Measurements from ENCODE around the gene COL12A1.

DNA sequence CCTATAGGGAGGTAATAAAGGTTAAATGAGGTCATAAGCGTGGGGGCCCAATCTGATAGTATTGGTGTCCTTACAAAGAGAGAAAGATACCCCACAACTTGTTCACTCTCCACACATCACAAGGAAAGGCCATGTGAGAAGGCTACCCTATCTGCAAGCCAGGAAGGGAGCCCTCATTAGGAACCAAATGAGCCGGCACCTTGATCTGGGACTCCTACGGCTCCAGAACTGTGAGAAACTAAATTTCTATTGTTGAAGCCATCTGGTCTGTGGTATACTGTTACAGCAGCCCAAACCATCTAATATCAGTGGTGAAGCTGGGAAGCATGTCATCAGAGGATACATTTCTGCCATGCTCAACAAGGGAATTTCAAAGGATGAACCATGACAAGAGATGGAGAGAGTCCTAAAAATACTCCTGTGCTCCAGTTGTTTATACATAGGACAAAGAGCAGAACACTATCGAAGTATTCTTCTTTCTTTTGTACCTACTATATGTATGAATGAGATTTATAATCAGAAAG is 27.3 kb upstream of the COL12A1 start:
- TF ChIP-seq, protein P1, sequence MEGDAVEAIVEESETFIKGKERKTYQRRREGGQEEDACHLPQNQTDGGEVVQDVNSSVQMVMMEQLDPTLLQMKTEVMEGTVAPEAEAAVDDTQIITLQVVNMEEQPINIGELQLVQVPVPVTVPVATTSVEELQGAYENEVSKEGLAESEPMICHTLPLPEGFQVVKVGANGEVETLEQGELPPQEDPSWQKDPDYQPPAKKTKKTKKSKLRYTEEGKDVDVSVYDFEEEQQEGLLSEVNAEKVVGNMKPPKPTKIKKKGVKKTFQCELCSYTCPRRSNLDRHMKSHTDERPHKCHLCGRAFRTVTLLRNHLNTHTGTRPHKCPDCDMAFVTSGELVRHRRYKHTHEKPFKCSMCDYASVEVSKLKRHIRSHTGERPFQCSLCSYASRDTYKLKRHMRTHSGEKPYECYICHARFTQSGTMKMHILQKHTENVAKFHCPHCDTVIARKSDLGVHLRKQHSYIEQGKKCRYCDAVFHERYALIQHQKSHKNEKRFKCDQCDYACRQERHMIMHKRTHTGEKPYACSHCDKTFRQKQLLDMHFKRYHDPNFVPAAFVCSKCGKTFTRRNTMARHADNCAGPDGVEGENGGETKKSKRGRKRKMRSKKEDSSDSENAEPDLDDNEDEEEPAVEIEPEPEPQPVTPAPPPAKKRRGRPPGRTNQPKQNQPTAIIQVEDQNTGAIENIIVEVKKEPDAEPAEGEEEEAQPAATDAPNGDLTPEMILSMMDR (IDR thresholded peaks at IDR 0.05; ENCODE audit: borderline replicate concordance, extremely low read depth, low read length, poor library complexity, severe bottlenecking) = no peak
- TF ChIP-seq EZH2 (IDR thresholded peaks at IDR 0.05; ENCODE audit: borderline replicate concordance, low read depth, low read length, severe bottlenecking) = no peak
